NCI-H524 treated with DMSO at 0.1 percent for 48 hours (cell line): Measurements from ENCODE around the gene PPFIA3.
"Not testable (repeated sequence)": the region's sequence is repeated elsewhere in the genome, so short reads cannot be mapped to it uniquely, and the experiment has no call there.

Source experiments
- DNase-seq: peaks from one replicate; lab custom pipeline; 2025; lab: John Stamatoyannopoulos, UW

The PPFIA3 gene

DNA sequence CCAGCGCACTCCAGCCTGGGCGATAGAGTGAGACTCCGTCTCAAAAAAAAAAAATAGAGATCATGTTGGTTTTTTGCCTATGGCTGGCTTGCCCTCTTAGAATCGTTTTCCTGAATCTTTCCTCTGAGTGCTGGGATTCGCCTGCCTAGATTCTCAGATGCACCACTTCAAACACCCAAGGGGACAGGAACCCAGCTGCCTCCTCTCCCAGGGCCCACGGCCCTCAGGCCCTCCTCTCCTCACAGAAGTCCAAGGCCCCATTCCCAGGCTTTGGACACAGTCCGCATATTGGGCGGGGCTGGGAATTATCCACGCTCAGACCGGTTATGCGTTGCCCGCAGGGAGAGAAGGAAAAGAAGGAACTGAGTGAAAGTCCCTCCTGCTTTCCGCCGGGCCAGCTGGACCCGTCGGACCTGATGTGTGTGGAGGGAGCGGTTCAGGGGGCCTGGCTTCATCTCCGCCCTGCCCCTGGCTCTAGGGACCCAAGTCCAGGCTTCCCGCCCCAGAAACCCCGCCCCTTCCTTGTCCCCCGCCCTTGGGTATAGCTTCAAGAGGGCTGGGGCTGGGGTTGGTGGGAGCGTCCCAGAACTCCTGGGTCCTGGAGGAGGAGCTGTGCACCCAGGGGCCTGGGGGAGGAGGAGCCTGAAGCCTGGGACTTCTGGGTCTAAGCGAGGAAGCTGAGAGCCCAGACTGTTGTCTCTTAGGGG lies 5.8 kb downstream of the PPFIA3 start:
- no peak for DNase-seq

DNA sequence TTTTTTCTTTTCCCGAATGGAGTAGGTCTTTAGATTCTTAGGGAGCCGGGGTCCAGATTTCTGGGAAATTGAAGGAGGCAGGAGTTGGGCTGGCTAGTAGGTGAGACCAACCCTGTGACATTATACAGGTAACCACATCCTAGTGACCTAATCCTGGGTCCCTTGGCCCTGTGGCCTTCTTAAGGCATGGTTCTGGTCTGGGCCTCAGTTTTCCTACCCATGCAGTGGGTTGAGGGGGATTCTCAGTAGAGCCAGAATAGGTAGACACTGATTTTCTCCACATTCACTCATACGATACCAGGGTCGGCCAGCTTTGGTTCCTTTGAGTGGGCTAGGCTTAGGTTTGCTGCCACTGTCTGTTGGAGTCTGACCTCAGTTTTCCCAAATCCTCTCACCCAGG lies 7.2 kb downstream of the PPFIA3 start:
- no peak for DNase-seq

DNA sequence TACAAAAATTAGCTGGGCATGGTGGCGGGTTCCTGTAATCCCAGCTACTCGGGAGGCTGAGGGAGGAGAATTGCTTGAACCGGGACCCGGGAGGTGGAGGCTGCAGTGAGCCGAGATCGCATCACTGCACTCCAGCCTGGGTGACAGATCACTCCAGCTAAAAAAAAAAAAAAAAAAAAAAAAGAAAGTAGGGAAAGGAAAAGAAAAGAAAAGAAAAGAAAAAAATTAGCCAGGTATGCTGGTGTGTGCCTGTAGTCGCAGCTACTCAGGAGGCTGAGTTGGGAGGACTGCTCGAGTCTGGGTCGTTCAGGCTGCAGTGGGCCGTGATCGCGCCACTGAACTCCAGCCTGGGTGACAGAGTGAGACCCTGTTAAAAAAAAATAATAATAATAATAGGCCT lies 7.9 kb downstream of the PPFIA3 start:
- not testable (repeated sequence) for DNase-seq

DNA sequence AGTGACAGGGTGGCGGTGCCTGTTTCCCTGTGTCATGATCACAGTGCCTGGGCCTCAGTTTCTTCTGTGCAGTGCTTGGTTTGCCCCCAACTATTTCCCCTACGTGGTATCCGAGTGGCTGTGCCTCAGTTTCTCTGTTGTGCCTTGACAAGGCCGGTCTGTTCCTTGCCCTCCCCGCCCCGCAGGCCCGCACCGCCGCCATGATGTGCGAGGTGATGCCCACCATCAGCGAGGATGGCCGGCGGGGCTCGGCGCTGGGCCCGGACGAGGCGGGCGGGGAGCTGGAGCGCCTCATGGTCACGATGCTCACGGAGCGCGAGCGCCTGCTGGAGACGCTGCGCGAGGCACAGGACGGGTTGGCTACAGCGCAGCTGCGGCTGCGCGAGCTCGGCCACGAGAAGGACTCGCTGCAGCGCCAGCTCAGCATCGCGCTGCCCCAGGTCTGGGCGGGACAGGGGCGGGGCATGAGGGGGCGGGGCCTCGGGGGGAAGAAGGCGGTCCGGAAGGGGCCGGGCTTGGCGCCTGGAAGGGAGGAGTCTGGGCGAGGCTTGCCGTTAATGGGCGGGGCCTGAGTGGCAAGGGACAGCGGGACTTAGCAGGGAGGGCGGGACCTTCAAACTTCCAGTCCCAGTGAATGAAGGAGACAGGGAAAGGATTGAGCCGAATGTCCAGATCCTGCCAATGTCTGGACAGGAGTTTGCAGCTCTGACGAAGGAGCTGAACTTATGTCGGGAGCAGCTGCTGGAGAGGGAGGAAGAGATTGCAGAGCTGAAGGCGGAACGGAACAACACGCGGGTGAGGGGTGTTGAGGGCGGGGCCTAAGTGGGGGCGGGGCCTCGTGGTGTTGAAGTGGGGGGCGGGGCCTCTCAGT lies 8.6 kb downstream of the PPFIA3 start:
- DNase-seq, result peak; percentile 81

DNA sequence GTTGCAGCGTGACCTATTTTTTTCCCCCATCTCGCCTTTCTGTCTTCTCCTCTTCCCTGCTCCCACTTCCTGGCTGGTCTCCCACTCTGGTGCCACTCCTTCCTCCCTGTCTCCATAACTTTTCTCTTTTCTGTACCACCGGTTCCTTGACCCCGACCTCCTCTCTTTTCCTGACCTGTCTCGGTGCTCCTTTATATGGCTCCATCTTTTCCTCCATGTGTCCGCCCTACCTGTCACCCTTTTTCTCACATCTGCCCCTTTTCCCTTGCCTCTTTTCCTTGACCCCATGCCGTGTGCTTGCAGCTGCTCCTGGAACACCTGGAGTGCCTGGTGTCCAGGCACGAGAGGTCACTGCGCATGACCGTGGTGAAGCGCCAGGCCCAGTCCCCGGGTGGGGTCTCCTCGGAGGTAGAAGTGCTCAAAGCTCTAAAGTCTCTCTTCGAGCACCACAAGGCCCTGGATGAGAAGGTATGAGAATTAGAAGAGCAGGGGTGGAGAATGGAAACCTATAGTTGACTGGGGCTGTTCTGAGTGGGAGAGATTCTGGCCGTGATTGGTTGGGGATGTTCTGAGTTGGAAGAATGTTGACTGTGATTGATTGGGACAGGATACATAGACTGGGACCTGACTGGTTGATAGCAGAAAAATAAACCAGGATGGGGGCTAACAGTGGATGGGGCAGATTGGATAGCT lies 9.3 kb downstream of the PPFIA3 start:
- DNase-seq, result no peak

DNA sequence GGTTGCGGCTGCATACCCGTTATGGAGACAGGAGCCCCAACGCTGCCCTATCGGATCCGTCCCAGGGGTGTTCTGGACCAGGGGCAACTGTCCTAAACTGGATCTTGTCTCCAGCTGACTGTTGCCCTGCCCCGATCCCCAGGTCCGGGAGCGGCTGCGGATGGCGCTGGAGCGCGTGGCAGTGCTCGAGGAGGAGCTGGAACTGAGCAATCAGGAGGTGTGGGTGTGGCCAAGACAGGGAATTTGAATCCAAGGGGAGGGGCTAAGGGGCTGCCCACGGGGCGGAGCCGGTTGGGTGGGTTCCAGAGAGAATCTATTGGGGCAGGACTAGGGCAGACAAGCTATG lies 9.9 kb downstream of the PPFIA3 start:
- no peak for DNase-seq

DNA sequence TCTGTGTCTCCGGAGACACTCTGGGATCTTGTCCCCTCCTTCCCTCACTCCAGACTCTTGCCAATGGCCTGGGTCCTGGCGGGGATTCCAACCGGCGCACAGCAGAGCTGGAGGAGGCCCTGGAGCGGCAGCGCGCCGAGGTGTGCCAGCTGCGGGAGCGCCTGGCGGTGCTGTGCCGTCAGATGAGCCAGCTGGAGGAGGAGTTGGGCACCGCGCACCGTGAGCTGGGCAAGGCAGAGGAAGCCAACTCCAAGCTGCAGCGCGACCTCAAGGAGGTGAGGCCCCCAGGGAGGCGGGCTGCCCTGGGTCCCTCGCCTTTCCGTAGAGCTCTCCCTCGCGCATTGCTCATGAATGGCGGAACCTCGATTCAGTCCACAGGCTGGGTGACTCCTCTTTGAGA lies 11.0 kb downstream of the PPFIA3 start:
- no peak for DNase-seq

DNA sequence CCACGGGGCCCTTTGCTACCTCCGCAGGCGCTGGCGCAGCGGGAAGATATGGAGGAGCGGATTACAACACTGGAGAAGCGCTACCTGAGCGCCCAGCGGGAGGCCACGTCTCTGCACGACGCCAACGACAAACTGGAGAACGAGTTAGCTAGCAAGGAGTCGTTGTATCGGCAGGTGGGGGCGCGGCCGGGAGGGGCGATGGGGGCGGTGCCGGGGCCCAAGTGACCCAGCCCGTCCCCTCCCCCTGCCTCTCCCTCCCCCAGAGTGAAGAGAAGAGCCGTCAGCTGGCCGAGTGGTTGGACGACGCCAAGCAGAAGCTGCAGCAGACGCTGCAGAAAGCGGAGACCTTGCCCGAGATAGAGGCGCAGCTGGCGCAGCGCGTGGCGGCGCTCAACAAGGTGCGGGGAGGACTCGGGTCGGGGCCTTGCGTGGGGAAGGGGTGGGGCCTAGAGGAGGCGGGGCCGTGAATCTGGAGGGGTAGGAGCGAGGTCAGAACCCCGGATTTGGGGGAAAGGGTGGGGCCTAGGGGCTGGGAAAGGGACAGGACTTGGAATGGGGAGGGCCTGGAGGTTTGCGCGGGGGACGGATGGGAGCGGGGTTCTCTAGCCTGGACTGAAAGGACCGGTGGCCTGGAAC lies 13.7 kb downstream of the PPFIA3 start:
- DNase-seq, result no peak

DNA sequence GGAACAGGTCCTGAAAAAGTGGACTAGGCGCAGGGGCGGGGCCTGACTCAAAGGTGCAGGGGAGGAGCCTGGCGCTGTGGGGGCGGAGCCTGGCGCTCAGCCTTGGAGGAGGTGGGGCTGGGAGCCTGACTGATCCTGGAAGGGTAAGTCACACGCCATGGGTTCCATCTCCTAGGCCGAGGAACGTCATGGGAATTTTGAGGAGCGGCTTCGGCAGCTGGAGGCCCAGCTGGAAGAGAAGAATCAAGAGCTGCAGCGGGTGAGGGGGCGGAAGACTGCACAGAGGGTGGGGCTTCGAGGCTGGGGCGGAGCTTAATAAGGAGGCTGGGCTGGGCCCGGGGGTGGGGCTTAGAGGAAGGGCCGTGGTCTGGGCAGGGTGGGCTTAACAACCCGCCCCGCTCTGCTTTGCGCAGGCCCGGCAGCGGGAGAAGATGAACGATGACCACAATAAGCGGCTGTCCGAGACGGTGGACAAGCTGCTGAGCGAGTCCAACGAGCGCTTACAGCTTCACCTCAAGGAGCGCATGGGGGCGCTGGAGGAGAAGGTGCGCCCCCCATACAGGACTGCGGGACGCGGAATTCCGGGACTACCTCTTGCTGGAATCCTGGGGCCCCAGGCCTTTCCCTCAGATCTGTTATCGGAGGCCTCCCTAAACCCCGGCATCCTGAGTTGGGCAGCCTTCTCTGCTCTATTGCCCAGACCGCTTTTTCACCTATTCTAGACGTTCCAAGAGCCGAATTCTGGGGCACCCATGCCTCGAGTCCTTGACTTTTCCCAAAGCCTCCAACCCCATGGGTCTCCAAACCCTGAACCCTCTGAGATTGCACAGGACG lies 14.5 kb downstream of the PPFIA3 start:
- DNase-seq, result no peak

DNA sequence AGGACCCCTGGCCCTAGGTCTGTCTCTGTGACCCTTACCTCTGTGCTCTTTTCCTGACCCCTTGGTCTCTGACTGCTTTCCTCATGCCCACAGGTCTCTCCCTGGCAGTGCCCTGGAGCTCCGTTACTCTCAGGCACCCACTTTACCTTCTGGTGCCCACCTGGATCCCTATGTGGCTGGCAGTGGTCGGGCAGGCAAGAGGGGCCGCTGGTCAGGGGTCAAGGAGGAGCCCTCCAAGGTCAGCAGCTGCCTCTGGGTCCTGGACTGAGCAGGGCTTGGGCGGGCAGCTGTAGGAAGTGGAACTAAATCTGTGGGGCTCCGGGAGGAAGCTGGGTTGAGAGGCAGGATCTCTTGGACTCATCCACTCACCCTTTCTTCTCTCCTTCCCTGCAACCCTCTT lies 16.3 kb downstream of the PPFIA3 start:
- DNase-seq, result no peak

DNA sequence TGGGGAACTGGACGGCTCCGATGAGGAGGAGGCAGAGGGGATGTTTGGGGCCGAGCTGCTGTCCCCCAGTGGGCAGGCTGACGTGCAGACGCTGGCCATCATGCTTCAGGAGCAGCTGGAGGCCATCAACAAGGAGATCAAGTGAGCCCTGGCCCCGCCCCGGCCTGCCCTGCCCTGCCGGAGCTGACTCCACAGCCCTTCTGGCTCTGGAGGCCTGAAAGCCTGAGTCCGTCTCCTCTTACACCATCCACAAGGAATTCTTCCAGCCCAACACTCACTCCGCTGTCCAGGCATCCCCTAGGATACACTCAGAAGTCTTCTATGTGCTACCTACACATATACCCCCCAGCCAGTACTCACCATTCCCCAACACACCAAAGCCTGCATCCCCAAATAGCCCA lies 17.4 kb downstream of the PPFIA3 start:
- no peak for DNase-seq

DNA sequence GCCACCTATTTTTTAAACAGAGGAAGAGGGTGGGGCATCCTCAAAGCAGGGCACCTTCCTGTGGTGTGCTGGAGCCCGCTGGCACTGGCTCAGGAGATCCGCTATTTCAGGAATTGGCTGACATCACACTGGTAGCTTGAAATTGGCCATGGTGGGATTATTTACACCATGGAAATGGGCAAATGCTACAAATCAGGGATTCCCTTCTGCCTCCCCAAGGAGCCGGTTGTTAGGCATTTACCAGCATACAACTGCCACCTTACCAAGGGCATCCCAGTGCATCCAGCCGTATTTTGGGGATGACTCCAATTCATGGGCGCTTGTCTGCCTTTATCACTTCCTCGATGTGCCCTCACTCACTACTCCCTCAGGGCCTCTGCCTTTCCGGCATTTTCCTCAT lies 21.6 kb downstream of the PPFIA3 start:
- no peak for DNase-seq

DNA sequence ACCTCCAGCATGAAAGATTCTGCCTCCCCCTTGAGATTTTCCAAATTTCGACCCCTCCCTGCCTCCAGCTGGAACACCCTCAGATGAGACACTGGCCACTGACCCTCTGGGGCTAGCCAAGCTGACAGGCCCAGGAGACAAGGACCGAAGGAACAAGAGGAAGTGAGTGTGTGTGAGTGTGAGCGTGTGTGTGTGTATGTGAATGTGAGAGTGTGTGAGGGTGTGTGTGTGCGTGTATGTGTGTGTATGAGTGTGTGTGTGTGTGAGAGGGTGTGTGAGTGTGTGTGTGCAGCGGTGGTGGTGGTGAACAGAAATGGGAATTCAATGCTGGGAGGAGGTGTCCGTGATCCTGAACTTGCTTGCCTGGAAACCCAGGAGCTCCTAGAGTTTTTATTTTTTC lies 22.0 kb downstream of the PPFIA3 start:
- no peak for DNase-seq

DNA sequence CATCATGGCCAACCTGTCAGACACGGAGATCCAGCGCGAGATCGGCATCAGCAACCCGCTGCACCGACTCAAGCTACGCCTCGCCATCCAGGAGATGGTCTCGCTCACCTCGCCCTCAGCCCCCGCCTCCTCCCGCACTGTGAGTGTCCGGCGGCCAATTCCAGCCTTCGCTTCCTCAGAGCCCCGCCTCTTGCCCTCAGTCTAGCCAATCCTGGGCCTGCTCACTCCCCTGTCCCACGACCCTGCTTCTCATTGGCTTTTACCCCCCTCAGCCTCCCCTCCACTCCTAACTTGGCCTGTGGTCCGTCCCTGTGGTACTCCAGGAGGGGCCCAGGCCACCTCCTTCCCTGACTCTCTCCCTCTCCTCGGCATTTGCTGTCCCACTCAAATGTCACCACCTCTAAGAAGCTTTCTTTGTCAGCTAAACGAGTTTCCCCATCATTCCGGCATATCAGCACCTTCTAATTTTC lies 23.6 kb downstream of the PPFIA3 start:
- peak; percentile 92 for DNase-seq

DNA sequence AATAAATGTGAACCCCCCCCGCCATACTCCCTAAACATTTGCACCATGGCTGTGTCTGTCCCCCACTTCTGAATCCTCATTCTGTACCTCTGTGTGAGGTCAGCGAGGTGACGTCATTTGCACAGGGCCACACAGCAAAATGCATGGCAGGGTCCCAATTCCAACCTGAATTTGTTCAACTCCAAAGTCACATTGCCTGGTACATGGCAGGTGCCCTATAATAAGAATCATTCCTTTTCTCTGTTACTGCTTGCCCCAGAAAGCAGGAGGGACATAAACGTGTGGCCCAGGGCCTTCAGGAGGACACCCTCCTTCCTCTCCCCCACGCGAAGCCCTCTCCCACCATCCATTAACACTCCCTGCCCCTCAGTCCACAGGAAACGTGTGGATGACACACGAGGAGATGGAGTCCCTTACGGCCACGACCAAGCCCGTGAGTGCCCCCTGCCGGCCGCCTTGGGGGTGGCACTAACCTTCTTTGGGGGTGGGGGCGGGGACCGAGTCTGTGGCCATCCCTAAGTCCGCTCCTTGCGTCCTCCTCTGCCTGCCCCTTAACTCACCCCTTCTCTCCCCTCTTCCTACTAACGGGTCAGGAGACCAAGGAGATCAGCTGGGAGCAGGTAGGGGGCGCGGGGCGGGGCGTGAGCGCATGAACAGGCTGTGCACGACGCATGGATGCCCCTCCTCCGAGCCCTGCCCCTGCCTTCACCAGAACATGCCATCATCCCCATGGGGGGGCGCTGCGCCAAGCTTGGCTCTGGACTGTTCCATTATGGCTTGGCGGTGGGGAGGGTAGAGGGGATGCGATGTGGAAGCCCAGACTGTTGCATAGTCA lies 26.4 kb downstream of the PPFIA3 start:
- no peak for DNase-seq

DNA sequence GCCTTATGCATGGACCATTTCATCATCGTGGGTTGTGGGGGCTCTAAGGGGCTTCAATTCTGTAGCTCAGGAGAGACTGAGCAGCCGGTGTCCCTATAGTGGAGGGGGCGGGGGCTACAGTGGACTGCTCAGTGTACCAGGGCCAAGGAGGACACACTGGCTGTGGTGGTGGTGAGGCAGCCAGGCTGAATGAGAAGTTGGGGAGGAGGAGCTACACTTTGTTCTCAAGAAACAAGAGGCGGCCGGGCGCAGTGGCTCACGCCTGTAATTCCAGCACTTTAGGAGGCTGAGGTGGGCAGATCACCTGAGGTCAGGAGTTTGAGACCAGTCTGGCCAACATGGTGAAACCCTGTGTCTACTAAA lies 27.0 kb downstream of the PPFIA3 start:
- not testable (repeated sequence) for DNase-seq

DNA sequence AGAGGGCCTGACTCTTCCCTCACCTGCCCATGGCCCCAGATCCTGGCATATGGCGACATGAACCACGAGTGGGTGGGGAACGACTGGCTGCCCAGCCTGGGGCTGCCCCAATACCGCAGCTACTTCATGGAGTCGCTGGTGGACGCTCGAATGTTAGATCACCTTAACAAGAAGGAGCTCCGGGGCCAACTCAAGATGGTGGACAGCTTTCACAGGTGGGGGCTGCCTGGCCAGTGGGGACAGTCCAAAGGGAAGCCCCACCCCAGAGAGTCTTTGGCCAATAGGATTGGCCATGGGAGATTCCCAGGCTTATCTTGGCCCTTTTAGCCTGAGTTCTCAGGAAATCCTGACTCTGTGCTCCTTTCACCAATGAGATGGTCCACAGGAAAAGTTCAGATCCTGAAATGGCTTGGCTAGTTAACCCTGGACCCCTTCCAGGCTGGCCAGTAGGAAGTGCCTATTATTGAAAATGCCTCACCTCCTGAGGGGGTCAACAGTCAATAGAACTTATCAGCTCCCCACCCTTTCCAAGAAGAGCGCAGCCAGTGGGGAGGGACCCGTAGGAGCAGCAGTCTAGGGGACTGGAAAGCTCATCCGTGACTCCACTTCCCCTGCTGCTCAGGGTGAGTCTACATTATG lies 28.8 kb downstream of the PPFIA3 start:
- DNase-seq, result no peak

DNA sequence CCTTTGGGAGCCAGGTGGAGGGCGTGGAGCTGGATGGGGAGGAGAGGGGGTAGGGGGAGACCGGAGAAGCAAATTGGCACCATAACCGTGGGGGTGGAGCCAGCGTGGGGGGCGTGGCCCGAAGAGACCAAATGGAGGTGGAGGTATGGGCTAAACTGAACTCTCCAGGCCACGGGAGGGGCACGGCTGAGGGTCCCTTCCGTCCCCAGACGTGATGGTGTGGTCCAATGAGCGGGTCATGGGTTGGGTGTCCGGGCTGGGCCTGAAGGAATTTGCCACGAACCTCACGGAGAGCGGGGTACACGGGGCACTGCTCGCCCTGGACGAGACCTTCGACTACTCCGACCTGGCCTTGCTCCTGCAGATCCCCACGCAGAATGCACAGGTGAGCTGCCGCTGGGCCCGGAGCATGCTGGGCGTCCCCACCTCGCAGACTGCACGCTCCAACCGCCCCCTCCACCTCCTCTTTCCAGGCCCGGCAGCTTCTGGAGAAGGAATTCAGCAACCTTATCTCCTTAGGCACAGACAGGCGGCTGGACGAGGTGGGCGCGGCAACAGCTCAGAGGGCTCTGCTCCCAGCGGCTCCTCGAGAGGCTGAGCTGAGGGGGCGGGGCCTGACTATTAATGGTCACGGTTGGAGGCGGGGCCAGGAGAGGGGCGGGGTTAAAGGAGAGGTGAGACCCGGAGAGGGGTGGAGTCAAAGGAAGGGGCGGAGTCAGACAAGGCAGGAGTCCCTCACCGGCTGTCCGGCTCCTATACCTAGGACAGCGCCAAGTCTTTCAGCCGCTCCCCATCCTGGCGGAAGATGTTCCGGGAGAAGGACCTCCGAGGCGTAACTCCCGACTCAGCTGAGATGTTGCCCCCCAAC lies 29.7 kb downstream of the PPFIA3 start:
- DNase-seq, result peak; percentile 78

DNA sequence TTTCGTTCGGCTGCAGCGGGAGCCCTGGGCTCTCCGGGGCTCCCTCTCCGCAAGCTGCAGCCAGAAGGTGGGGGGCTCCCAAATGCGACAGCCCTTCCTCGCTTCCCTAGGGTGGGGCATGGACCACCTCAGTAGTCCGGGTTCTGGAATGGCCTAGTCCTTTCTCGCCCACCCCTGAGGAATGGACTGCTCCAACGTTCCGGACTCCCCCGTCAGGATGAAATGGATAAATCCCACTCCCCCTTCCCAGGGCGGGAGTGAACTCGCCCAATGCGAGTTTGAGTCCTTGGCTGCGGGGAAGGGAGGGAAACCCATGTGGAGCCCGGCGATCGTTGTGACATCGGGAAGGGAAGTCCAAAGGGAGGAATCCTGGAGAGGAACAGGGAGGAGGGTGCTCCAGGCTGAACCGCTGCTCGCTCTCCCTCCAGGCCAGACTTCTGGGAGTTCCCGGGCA lies 30.3 kb downstream of the PPFIA3 start:
- peak; percentile 35 for DNase-seq
